Right renal cortex interstitium (tissue), 3 donors: Measurements from ENCODE around the gene UST. TPM values are rescaled to one million over a fixed set of nuclear protein-coding genes. Genes with fewer than 3 reads are reported as not detected.
"Not testable (repeated sequence)": the region's sequence is repeated elsewhere in the genome, so short reads cannot be mapped to it uniquely, and the experiment has no call there.

Experiments
- DNase-seq, 3 donors: peaks; one replicate each; pipeline ENCODE4 v3.0.0-alpha.2; 2013; ENCODE audit warnings: low read depth in 3 of 3, low spot score in 2 of 3
- polyA plus RNA-seq, 3 donors: library from polyadenylated mRNA; unstranded; fragments of 120-200 nt; gene quantifications; one replicate each; pipeline ENCODE4 v1.2.1, GENCODE V29; 2013; ENCODE audit not compliant: insufficient read length in 3 of 3

Gene UST
- polyA plus RNA-seq, 3 donors, result 11.0 to 11.7 (median 11.1) TPM

DNA sequence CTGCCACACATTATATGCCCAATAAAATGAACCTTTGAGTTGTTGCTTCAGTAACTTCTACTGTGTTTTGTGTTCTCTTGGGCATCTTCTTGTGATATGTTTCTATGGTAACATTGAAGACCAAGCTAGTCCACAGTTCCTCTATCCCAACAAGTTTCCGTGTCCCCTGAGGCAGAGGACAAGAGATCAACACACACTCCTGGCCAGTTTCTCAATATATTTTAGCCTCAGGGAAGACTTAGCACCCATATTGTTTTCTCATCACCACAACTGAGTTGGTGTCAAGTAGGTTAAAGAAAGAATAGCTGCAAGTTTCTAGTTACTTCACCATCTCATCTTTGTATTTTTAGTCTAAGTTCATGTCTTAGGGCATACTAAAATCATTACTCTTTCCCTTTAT is 277.5 kb downstream of the UST start:
- no peak for DNase-seq

DNA sequence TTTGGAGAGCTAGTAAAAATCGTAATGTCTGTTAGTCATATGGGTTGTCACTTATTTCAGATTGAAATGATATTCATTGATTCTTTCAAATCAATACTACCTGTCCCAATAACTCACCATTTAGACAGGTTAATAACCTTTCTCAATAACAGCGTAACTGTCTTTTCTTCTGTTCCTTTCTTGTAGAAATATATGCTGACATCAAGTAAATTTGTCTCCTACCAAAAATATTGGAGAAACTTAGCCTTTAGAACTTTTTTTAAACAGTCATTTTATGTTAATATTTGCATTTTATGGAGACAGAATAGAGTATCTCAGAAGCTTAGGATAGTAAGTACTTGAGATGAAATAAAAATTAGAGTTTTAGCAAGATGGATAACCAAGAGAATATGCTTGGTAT is 278.2 kb downstream of the UST start:
- no peak for DNase-seq

DNA sequence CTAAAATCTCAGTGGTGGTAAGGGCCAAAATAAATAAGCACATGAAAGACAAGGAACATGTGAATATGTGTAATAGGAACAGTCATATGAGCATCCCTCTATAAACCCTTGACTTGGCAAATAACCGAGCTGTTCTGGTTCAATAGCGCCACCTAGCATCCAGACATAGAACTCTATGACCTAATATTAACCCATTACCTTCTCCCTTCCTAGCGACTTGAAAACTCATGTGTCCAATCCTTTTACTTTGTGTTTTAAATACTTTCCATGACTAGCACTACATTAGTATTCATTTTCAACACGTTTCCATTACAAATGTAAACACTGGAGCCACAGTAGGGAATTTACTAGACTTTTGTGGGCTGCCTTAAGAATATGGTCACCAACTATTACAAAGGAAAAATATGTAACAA is 279.7 kb downstream of the UST start:
- no peak for DNase-seq

DNA sequence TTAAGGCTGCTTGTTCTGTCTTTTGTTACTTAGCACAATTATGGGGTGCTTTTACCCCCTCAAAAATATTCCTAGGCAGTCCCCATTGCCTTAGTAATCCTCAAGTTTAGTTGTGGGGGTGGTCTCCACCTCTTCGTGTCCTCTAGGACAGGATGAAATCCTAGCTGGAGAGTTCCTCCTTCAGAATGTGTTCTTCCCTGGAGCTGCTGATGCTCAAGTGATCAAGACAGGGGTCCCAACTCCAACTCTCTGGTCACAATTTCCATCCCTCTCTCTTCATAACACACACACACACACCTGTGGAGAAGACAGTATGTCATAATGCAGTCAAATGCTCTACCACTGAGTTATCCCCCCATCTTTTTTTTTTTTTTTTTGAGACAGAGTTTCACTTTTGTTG is 280.7 kb downstream of the UST start:
- DNase-seq, result no peak

DNA sequence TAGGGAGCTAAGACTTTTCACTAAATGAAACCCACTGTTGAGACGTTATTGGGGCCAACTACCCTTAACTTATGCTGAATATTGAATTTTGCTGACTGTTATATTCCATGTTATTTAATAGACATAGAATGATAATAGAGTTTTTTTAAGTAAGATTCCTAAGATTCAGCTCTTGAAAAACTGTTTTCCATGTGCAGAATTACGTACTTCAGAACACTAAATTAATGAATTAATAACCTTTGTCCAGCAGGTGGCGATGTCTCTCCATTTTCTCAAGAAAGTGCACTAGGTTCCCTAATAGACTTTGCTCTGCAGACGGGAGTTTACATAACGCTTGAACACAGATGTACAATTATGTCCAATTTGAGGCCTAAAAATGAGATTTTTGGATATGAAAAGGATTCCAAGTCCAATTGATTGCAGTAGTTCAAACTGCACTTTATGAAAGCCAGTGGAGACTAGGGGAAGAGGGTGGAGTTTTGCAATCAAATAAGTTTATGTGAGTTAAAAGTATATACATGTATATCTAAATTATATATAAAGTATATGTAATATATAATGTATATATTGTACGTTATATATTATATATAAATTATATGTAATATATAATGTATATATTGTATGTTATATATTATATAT is 282.1 kb downstream of the UST start:
- peak; percentile 78 to 85 (median 79) for DNase-seq

DNA sequence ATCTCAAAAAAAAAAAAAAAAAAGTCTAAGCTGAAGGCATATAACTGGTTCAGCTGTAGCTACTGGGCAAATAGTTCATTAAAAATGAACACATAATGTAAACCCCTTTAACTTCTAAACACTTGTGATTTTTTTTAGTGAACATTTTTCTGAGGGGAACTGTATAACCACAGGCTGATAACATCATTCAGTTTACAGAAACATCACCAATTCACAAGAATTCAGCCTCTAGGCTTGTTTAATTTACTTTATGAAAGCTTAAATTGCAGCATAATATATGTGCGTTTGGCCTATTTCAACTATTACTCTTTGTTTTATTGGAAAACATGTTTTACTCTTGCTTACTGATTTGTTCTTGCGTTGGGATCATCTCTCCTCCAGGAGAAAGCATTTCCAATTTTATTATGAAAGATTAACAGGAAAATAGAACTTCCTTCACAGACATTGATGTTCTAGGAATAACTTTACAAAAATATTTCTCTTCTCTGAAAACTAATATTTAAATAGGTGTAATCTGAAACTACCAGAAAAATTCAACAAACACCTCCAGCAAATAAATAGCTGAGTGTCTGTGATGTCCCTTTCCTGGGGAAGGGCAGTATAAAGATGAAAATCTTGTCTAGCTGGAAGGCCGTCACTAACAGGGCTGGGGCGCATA is 284.5 kb downstream of the UST start:
- no peak for DNase-seq

DNA sequence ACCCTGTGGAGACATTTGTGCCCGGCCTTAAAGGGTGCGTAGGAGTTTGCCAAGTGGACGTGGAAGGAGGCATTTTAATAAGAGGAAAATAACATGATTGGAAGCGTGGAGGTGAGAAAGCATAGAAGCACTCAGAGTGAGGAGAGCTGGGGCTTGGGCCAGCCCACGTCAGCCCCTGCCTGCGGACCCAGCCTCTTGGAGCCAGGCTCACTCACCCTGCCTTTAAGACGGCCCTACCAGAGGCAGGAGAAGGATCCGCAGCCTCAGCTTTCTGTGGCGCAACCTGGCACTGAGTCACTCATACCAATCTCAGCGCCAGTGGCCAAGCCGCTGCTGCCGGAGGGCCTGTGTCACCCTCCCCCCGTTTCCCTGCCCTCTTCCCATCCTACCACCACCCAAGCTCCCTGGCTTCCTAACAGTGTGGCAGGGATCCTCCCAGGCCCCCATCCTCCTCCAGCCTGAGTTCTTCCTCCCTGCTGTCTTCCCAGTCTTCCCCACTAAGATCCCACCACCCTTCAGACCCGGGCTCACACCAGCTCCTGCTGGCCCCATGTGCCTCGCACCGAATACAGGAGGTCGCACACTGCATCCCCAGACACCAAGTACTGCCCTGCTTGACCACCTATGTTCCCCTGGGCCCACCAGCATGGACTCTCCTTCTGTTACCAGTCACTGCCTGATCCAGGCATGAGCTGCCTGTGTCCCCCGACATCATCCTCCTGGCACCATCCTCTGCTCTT is 285.2 kb downstream of the UST start:
- no peak for DNase-seq

DNA sequence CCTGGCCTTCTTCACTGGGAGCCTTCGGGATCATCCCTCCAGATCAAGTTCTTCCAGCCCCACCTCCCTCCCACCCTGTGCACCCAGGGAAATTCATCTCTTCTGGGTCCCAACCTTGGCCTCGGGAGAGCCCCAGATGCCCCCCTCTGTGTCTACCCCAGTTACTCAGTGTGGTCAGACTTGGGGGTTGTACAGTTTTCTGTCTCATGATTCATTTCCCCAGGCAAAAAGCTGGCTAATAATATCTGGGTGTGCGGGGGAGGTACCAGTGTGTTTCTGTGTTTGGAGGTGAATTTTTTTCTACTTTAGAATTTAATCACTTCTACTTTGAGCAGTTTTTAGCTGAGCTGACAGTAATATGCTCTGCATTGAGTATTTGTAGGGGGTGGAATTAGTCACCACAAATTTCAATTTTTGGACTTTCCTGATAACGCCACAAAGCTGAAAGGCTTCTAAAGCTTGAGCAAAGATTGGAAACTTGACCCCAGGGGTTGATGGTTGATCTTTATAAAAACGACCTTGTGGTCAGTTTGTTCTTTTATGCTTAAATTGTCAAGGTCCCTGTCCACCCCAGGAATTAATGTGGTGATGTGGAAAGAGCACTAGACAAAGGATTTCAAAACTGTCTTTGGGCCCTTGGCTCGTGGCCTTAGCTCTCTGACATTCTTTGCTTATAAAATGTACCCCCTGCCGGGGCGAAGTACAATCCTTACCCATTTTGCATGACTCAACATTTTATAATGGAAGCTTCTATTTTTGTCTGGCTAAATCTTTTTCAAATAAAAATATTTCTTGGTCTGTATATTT is 286.0 kb downstream of the UST start:
- DNase-seq, result no peak

DNA sequence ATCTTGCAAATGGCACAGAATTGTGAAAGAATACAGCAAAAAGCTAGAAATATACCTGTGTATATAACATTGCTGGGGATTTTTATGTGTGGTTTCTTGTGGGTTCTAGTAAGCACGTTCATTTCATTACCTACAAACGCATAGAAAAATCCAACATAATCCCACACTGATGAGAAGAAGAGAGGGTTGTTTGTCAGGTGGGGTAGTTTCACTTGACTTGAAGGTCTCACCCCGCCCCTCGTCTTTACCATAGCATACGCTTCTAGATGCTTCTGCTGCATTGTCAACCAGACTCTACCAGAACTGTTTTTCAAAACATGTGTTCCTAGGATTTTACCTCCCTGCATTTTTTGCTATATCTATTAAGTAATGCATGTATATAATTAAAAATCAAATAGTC is 286.6 kb downstream of the UST start:
- no peak for DNase-seq

DNA sequence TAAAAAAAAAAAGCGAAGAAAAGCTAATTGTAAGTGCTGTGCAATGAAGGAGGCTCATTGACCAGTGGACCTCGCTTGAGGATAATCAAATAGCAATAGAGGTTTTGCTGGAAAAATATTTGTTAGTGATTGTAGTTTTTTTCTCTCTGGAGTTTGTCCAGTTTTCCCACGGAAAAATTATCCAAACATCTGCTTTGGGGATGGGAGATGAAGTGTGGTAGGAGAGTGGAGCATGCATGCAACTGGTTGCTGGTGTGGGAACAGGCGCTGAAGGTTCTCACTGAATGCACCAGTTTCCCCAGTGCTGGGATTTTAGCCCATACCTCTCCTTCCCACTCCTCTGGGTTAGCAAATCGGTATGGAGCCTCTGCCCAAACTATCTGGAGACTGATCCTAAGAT is 288.9 kb downstream of the UST start:
- DNase-seq, result no peak

DNA sequence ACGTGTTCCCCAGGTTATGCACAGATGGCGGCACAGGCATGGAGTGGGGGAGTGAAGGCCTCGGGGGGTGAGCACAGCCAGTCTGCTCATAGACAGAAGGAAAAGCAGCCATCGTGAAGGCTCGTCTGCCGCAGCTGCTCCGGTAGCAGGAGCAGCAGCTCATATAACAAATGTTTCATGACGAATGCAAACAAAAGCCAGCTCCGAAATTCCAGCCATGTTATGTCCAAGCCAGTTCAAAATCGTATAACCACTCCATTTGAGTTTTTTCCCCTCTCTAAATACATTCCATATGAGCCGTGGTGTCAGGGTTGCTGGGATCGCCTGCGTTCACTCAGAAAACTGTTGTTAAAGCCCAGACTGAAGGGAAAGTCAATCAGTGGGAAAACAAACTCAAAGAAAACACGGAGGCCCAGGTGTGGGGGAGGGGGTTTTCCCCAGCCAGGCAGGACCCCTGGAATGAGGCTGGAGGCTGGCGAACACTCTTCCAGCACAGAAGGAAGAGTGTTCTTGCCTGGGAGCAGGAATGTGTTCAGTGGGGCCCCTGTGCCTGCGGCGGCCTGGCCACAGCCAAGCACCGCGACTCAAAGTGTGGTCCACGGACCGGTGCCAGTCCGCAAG is 290.3 kb downstream of the UST start:
- DNase-seq, result peak in 1 of 3 donors; percentile 60

DNA sequence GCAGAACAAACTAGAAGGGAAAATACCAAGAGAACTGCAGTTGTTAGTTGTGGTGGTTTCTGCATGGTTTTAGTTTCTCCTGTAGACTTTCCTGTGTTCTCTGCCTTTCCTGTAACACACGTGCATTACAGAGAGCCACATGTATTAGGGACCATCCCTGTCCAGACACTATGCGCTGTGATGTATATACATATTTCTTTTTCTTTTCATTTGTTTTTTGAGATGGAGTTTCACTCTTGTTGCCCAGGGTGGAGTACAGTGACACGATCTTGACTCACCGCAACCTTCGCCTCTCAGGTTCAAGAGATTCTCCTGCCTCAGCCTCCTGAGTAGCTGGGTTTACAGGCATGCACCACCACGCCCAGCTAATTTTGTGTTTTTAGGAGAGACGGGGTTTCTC is 292.2 kb downstream of the UST start:
- not testable (repeated sequence) for DNase-seq

DNA sequence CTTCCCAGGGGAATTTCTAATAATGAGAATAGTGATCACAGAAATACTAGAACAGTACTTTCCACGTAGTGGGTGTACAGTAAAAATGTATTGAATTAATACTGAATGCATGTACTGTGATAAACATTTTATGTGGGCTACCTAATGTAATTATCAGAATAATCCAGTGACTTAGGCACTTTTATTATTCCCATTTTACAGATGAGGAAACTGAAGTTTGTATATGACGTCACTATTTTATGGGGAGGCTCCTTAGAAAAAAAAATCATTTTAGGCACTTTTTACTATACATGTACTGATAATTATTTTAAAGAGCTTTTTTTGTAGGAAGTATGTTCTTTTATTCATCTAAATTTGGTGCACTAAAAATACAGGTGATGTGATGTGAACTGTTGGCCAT is 295.1 kb downstream of the UST start:
- DNase-seq, result no peak

DNA sequence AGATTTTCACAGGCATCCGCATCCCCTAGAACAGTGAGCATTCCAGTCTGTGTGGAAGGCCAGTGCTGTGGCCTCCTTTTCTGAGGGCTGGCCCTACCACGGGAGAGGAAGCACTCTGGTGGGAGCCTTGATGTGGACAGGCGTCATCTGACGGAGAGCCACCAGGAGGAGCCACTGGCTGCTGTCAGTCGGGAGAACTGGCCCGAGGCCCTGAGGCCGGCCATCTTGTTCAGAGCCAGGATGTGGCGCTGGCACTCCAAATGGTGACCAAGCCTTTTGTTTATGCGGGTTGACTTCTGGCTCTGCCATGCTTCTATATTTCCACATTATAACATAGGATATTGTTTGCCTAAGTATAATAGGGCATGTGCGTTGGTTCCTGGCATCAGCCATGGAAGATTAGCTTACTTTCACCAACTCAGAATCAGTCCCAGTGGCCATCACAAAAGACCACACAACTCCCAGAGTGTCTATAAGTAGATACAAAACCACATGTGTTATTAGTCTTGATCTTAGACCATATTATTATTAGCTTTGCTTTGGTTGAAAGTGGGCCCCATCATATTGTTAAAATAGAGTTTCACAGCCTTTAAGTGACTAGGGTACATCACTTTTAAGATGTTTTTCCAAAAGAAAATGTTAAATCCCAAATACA is 296.8 kb downstream of the UST start:
- DNase-seq, result no peak

DNA sequence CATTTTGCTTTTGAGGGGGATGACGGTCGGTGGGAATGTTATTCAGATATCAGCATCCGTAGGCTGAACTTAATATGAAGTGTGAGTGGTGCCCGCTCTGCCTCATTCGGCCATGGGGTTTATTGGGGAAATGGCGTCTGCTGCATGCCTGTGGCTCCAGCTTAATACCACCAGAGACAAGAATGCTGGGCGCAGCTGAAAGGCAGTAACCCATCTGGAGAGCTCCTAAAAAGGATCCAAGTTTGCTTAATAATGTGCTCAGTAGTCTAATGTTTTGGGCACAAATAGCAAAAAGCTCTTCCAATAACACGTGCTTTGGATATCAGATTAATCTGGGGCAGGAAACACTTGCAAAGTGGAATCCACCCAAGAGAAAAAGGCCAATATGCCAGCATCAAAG is 297.7 kb downstream of the UST start:
- DNase-seq, result no peak

DNA sequence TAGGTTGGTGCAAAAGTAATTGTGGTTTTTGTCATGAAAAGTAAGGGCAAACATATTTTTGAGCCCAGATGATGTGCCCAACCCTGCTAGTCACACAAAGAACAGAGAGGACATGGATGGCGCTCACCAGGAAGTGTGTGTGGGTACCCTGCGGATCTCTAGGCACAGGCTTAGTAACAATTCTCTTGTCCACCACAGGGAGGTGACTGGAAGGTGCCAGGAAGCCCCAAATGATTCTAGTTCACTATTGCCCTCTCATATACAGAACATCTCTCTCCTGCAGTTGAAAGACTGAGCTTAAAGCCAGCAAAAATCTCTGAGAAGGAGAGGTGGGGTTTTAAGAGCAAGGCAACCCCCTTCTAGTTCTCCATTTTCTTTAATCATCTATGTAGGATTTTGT is 298.6 kb downstream of the UST start:
- DNase-seq, result no peak

DNA sequence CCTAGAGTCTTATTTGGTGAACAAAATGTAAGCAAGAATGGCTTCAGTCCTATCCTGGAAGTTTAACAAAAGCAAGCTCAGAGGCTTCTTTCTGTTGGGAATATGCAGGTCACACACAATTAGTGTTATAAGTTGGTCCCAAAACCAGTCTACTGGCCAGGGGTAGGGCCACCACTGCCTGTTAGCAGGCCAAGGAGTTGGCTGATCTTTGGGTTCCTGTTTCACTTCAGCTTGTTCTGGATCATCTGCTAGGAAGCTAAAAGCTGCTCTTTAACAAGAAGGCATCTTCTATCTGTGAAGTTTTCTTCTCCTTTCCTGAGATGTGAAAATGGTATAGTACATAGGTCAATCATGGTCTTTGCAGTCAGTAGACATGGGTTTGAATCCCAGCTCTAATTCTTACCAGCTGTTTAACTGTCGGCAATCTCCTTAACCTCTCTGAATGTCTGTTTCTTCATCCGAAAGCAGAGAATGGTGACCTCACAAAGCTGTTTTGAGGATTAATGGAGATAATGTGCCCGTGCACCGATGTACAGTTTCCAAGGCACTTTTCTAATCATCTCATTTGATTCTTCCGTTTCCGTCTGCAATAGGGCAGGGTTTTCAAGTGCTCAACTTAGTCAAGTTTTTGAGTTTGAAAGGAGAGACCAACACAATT is 299.5 kb downstream of the UST start:
- DNase-seq, result no peak

DNA sequence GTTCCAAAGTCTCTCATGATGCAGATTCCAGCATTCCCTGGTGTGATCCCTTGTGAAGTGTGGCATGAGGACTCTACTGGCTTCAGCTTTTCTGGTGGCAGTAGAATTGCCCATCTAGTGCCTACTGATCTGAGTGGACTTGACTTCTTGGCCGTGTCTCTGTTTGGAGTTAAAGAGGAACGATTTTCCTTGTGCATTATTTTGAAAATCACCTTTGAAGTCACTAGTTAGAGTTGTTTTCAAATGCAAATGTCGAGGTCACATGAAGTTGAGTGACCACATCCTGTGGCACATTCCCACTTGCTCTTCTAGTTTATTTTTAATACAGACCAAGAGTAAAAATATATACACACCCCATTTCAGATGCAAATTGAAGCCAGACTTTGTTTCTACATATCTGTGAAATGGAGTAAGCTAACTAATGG is 300.0 kb downstream of the UST start:
- DNase-seq, result no peak

DNA sequence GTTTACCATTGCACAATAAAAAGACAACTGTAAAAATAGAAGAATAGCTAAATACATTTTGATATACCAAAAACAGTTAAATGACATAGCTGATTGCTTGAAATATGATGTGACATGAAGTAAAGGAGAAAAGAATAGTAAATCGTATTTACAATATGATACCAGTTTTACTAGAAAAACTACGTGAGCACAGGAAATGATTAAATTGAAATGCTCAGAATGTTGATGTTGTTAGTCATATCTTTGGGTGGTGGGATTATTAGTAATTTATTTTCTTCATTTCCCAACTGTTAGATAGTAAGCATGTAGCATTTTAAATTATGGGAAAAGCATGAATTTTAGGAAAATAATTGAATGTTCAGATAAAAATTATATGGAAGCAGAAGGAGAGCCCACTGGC is 302.4 kb downstream of the UST start:
- no peak for DNase-seq

DNA sequence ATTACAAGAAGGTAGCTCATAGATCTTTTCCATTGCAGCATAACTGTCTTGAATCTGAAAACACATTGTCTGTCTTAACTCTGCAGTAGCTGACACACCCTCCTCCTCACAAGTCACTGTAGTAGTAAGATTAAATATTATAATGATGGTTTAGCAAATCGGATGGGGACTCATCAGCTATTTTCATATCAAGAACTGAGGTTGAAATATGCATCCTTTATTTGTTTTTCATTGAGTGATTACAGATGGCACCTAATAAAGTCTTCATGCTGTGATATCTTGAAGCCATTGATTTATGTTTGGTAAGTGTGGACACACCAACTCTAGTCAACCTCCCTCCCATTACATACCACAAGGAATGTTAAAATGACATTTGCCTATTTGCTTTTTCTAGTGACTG is 303.3 kb downstream of the UST start:
- no peak for DNase-seq
